GM23338 (cell line): ENCODE measurements around the gene ARL2. TPM values are rescaled to one million over a fixed set of nuclear protein-coding genes. Genes with fewer than 3 reads are reported as not detected.

ENCODE experiments used
- CREB1 ChIP-seq: fragments of 250-450 bp; sonication (Bioruptor Pico); IDR thresholded peaks from 2 replicates; pipeline ENCODE4 v1.5.0; 2020; ENCODE audit warnings: low read depth, mild to moderate bottlenecking, moderate library complexity
- CTCF ChIP-seq, 2 experiments: fragments of 200-600 bp in 1 of 2; sonication (generic) in 1 of 2; conservative IDR thresholded peaks; 2 replicates each; pipeline versions ENCODE4 v1.5.1 to v1.6.1; 2016 to 2017; ENCODE audit warnings: antibody characterized with exemption in 2 of 2, low read depth in 2 of 2, mild to moderate bottlenecking in 2 of 2, moderate library complexity in 1 of 2
- EZH2 ChIP-seq: fragments of 200-600 bp; sonication (generic); IDR thresholded peaks from one replicate; pipeline ENCODE4 v1.8.0; 2017; ENCODE audit warnings: antibody characterized with exemption, mild to moderate bottlenecking, low read depth; ENCODE audit not compliant: unreplicated experiment
- EZH2phosphoT487 ChIP-seq: fragments of 200-600 bp; sonication (generic); IDR thresholded peaks from one replicate; pipeline ENCODE4 v1.8.1; 2018; ENCODE audit warnings: antibody characterized with exemption; ENCODE audit not compliant: unreplicated experiment
- JUNB ChIP-seq: IDR thresholded peaks from one replicate; pipeline ENCODE4 v1.6.1; 2016; ENCODE audit warnings: antibody characterized with exemption; ENCODE audit not compliant: unreplicated experiment
- NANOG ChIP-seq: IDR thresholded peaks from 2 replicates; pipeline ENCODE4 v1.6.1; 2016; ENCODE audit warnings: antibody characterized with exemption, borderline replicate concordance
- POLR2AphosphoS5 ChIP-seq: IDR thresholded peaks from 2 replicates; pipeline ENCODE4 v1.6.1; 2016; ENCODE audit warnings: antibody characterized with exemption, low read depth
- REST ChIP-seq: IDR thresholded peaks from one replicate; pipeline ENCODE4 v1.6.1; 2018; ENCODE audit warnings: antibody characterized with exemption; ENCODE audit not compliant: unreplicated experiment
- ZNF331 ChIP-seq: fragments of 250-450 bp; sonication (Bioruptor Pico); IDR thresholded peaks from 2 replicates; pipeline ENCODE4 v1.5.0; 2020; ENCODE audit warnings: low read depth, mild to moderate bottlenecking, moderate library complexity
- ZNF462 ChIP-seq: fragments of 250-450 bp; sonication (Bioruptor Pico); IDR thresholded peaks from 2 replicates; pipeline ENCODE4 v1.5.0; 2020; ENCODE audit warnings: mild to moderate bottlenecking, moderate library complexity
- polyA plus RNA-seq: library from polyadenylated mRNA; unstranded; fragments of >200 nt; fragmentation: Nextera tagmentation; extraction: Ambion mirVana; gene quantifications from 2 replicates; pipeline ENCODE4 v1.2.1, GENCODE V29; 2016
- total RNA-seq: library from RNA; depleted of rRNA; stranded (reverse); fragments of >200 nt; shearing (Covaris generic); gene quantifications from 2 replicates; pipeline ENCODE4 v1.2.3, GENCODE V29; 2014

The ARL2 gene
- total and polyA plus RNA-seq, 2 experiments from 2014 or later = 193 to 236 TPM

DNA sequence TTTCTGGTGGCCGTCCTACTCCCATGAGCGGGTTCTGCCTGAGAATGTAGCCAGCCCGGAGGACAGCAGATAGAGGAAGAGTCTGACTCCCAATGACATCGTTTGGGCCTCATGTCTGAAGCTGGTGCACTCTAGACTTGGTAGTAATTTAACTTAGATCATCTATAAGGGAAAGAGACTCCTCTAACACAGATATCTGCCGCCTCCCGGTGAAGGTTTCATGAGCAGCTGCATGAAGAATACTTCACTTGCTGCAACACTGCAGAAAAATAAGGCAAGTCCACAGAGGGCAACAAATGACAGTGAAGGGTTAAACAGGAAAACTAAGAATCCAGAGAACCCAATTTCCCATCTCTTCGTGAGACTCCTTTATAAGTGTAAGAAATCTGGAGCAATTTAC lies 5.9 kb upstream of the ARL2 start (continued):
- no peak for TF ChIP-seq ZNF462 (CRISPR knock-in tag)
- no peak for TF ChIP-seq JUNB
- no peak for TF ChIP-seq EZH2phosphoT487
- TF ChIP-seq CTCF (conservative IDR thresholded peaks at IDR 0.05; ENCODE audit: low read depth in 2 of 2) = no peak
- TF ChIP-seq POLR2AphosphoS5 = no peak
- TF ChIP-seq REST = no peak
- no peak for TF ChIP-seq NANOG
- no peak for TF ChIP-seq EZH2
- TF ChIP-seq CREB1 (CRISPR knock-in tag) = no peak
- no peak for TF ChIP-seq ZNF331 (CRISPR knock-in tag)
